Kidney (tissue), 14 donors: Measurements from ENCODE around the gene TRIM39. TPM values are rescaled to one million over a fixed set of nuclear protein-coding genes. Genes with fewer than 3 reads are reported as not detected.

Source experiments
- DNase-seq, 5 donors: peaks; one replicate each; pipeline ENCODE4 v3.0.0-alpha.2; 2013 to 2020
- FAIRE-seq: peaks from 2 replicates; lab custom pipeline; 2012; peaks lifted over from hg19 to GRCh38; lab: Jason Lieb, UNC
- H3K27ac ChIP-seq, 2 donors: one replicate each; pipeline ENCODE4 v1.7.0; 2013; ENCODE audit warnings: low read depth in 2 of 2, low read length in 2 of 2, inconsistent platforms in 1 of 2
- H3K27me3 ChIP-seq: one replicate; pipeline ENCODE4 v1.7.1; 2013; ENCODE audit warnings: low read length, inconsistent platforms; ENCODE audit not compliant: control insufficient read depth, insufficient read depth
- H3K36me3 ChIP-seq, 3 donors: one replicate each; pipeline versions ENCODE4 v1.7.0 to v1.7.1; 2013; ENCODE audit warnings: low read length in 3 of 3, control low read depth in 1 of 3, inconsistent platforms in 1 of 3; ENCODE audit not compliant: insufficient read depth in 3 of 3, control insufficient read depth in 2 of 3
- H3K4me1 ChIP-seq, 3 donors: one replicate each; pipeline versions ENCODE4 v1.7.0 to v1.7.1; 2013; ENCODE audit warnings: low read length in 3 of 3, inconsistent platforms in 1 of 3, low read depth in 1 of 3; ENCODE audit not compliant: control insufficient read depth in 2 of 3, insufficient read depth in 2 of 3
- H3K4me3 ChIP-seq, 3 donors: one replicate each; pipeline versions ENCODE4 v1.7.0 to v1.8.1; 2013; ENCODE audit warnings: low read length in 3 of 3, control low read depth in 1 of 3, inconsistent platforms in 1 of 3
- H3K9ac ChIP-seq, 3 donors: one replicate each; pipeline versions ENCODE4 v1.7.0 to v1.7.1; 2013; ENCODE audit warnings: low read length in 3 of 3, control low read depth in 1 of 3, inconsistent platforms in 1 of 3
- H3K9me3 ChIP-seq, 3 donors: one replicate each; pipeline versions ENCODE4 v1.7.0 to v1.7.1; 2013; ENCODE audit warnings: low read length in 3 of 3, control low read depth in 1 of 3, inconsistent platforms in 1 of 3; ENCODE audit not compliant: control insufficient read depth in 2 of 3, insufficient read depth in 1 of 3
- CTCF ChIP-seq: IDR thresholded peaks from 3 replicates; pipeline ENCODE4 v1.5.1; 2012; ENCODE audit warnings: mild to moderate bottlenecking, moderate library complexity, borderline replicate concordance; ENCODE audit not compliant: insufficient read depth; ENCODE audit errors: extremely low read depth
- intact Hi-C: fragments of 100-400 bp; cut with DNase I; formaldehyde crosslinking; loops from one replicate; pipeline ENCODE4 v1.11.1; 2022
- polyA plus RNA-seq: library from polyadenylated mRNA; stranded (reverse); fragments of 350-450 nt; fragmentation: Illumina TruSeq; extraction: RNeasy Lipid Tissue Mini Kit (QIAGEN cat#74804); gene quantifications from one replicate; pipeline ENCODE4 v1.2.3, GENCODE V29; 2014; ENCODE audit warnings: low read depth, low replicate concordance; ENCODE audit not compliant: insufficient read depth
- total RNA-seq: library from RNA; stranded (reverse); fragmentation: NEBNext Ultra II Directional; extraction: Animal tissue kit (Norgen Biotek cat#: 25700); gene quantifications from one replicate; pipeline ENCODE4 v1.2.1, GENCODE V29; 2021
- donor health status: control.
- donor health status: control.
- donor health status: control.
- donor health status: control.
- donor health status: control.
- donor health status: DM: yes; HTN: yes; CAD: no.
- donor health status: Normal renal cell carcinoma (clear cell type).

Gene TRIM39
- total and polyA plus RNA-seq, 2 donors from 2014 or later: 8.6 to 17.7 TPM

- TF ChIP-seq CTCF: no peak
- intact Hi-C loops: no loop called here
- Histone ChIP-seq H3K4me1 (peaks cover 0 to 2% (median under 1%) of the 10 kb centered on the region in 3 donors), H3K4me3 (no peak overlapping the region), H3K27ac (no peak overlapping the region), H3K36me3 (peaks cover 12 to 48% (median 30%) of the 10 kb centered on the region in 3 donors), H3K9ac (no peak overlapping the region), H3K27me3 (no peaks in the 10 kb centered on the region), H3K9me3 (no peaks in the 10 kb centered on the region)
- FAIRE-seq: no peak
- no peak for DNase-seq
Measured at GRCh38 chr6:30340589-30341054, 13.9 kb downstream of the TRIM39 start.

- H3K4me3 ChIP-seq: no peak overlapping the region
- no peaks in the 10 kb centered on the region for H3K27me3 ChIP-seq
- H3K9ac ChIP-seq: no peak overlapping the region
- H3K4me1 ChIP-seq: peaks cover 0 to 8% (median 3%) of the 10 kb centered on the region in 3 donors
- H3K36me3 ChIP-seq: peaks cover 8 to 42% (median 25%) of the 10 kb centered on the region in 3 donors
- FAIRE-seq (no peak), DNase-seq (no peak)
- intact Hi-C loops: no loop called here
- no peak for TF ChIP-seq CTCF
- no peaks in the 10 kb centered on the region for H3K9me3 ChIP-seq
- H3K27ac ChIP-seq: no peak overlapping the region
Measured at GRCh38 chr6:30341218-30341617, 14.5 kb downstream of the TRIM39 start.

GRCh38 chr6:30341728-30342127 is 15.0 kb downstream of the TRIM39 start:
- no peak for FAIRE-seq
- Histone ChIP-seq H3K9me3 (no peaks in the 10 kb centered on the region), H3K27me3 (no peaks in the 10 kb centered on the region), H3K36me3 (peaks cover 9 to 41% (median 22%) of the 10 kb centered on the region in 3 donors), H3K4me3 (no peak overlapping the region), H3K9ac (no peak overlapping the region), H3K4me1 (peaks cover 0 to 8% (median 3%) of the 10 kb centered on the region in 3 donors), H3K27ac (no peak overlapping the region)
- no peak for DNase-seq
- intact Hi-C loops: no loop called here
- TF ChIP-seq CTCF: no peak
